Activated CD4-positive, alpha-beta T cell treated with anti-CD3 and anti-CD28 coated beads, Interleukin-10, Interleukin-2, amounts not matched to agents 100 ng/mL and 50 ng/mL, durations not matched to agents 16 hours and 8 hours (primary cell): Measurements from ENCODE around the gene CD22.
A peak's percentile ranks its signal among the peaks of the same experiment; 100 is the strongest.
"Not testable (repeated sequence)": the region's sequence is repeated elsewhere in the genome, so short reads cannot be mapped to it uniquely, and the experiment has no call there.

Source experiments
- DNase-seq: peaks from one replicate; pipeline ENCODE4 v3.0.0-alpha.2; 2020

The CD22 gene

GRCh38 chr19:35328851-35329285 is at the start of gene CD22:
TSS of gene CD22 (plus strand) at chr19:35329187. CDS start at chr19:35332041, 2,854 bp downstream.
- DNase-seq: no peak

- DNase-seq: no peak
These were observed 49.6 kb upstream of the CD22 start for GRCh38 chr19:35279374-35279773.

- DNase-seq: no peak
These were observed 48.8 kb upstream of the CD22 start for GRCh38 chr19:35279985-35280821.

- no peak for DNase-seq
These were observed 47.7 kb upstream of the CD22 start for GRCh38 chr19:35281303-35281702.

GRCh38 chr19:35284153-35285094 is 44.6 kb upstream of the CD22 start:
- DNase-seq: no peak

GRCh38 chr19:35285095-35285449 is 43.9 kb upstream of the CD22 start:
- DNase-seq: no peak

- not testable (repeated sequence) for DNase-seq
These were observed 43.5 kb upstream of the CD22 start for GRCh38 chr19:35285465-35285864.

- DNase-seq: not testable (repeated sequence)
These were observed 42.9 kb upstream of the CD22 start for GRCh38 chr19:35286101-35286500.

- no peak for DNase-seq
These were observed 41.3 kb upstream of the CD22 start for GRCh38 chr19:35287713-35288112.

GRCh38 chr19:35288331-35288730 is 40.7 kb upstream of the CD22 start:
- DNase-seq: no peak

- no peak for DNase-seq
These were observed 40.1 kb upstream of the CD22 start for GRCh38 chr19:35288906-35289305.

GRCh38 chr19:35290381-35291127 is 38.4 kb upstream of the CD22 start:
- no peak for DNase-seq

GRCh38 chr19:35291259-35291658 is 37.7 kb upstream of the CD22 start:
- DNase-seq: no peak

- DNase-seq: no peak
These were observed 37.1 kb upstream of the CD22 start, which contains the start of gene MAG for GRCh38 chr19:35291916-35292315. TSS of gene MAG (plus strand) at chr19:35292161. CDS start at chr19:35295409, 3,248 bp downstream.

- no peak for DNase-seq
These were observed 36.3 kb upstream of the CD22 start for GRCh38 chr19:35292421-35293362.

- no peak for DNase-seq
These were observed 35.6 kb upstream of the CD22 start for GRCh38 chr19:35293363-35293739.

GRCh38 chr19:35293808-35294207 is 35.2 kb upstream of the CD22 start:
- no peak for DNase-seq

- no peak for DNase-seq
These were observed 34.7 kb upstream of the CD22 start for GRCh38 chr19:35294328-35294727.

GRCh38 chr19:35294859-35295791 is 33.9 kb upstream of the CD22 start:
- DNase-seq: no peak

GRCh38 chr19:35295792-35296462 is 33.1 kb upstream of the CD22 start:
- peak; percentile 14 for DNase-seq
